Fibroblast of skin of left biceps (primary cell): ENCODE measurements around the gene GALE.
"Not testable (repeated sequence)": the region's sequence is repeated elsewhere in the genome, so short reads cannot be mapped to it uniquely, and the experiment has no call there.

Source experiments
- DNase-seq, 2 experiments: peaks; one replicate each; pipeline ENCODE4 v3.0.0-alpha.2; 2013; ENCODE audit warnings: low read depth in 2 of 2

Gene GALE

GRCh38 chr1:23809751-23810171 is 9.2 kb upstream of the GALE start:
- DNase-seq: no peak

- no peak for DNase-seq
Observed at GRCh38 chr1:23807453-23807852, 6.9 kb upstream of the GALE start.

GRCh38 chr1:23806280-23806679 is 5.7 kb upstream of the GALE start:
- DNase-seq: no peak

GRCh38 chr1:23805025-23805424 is 4.5 kb upstream of the GALE start:
- no peak for DNase-seq

- no peak for DNase-seq
Observed at GRCh38 chr1:23804183-23804835, 3.8 kb upstream of the GALE start.

GRCh38 chr1:23803674-23804073 is 3.1 kb upstream of the GALE start:
- DNase-seq: no peak

- not testable (repeated sequence) for DNase-seq
Observed at GRCh38 chr1:23802809-23803342, 2.3 kb upstream of the GALE start.

- DNase-seq: no peak
Observed at GRCh38 chr1:23801876-23802275, 1.3 kb upstream of the GALE start.

- no peak for DNase-seq
Observed at GRCh38 chr1:23801338-23801748, 789 bp upstream of the GALE start.

GRCh38 chr1:23799570-23800399 is 769 bp downstream of the GALE start:
- no peak for DNase-seq

- no peak for DNase-seq
Observed at GRCh38 chr1:23799255-23799569, 1.3 kb downstream of the GALE start.

- DNase-seq: no peak
Observed at GRCh38 chr1:23798662-23799142, 1.9 kb downstream of the GALE start.

- DNase-seq: no peak
Observed at GRCh38 chr1:23797478-23798448, 2.8 kb downstream of the GALE start.

- DNase-seq: no peak
Observed at GRCh38 chr1:23796466-23797271, 3.9 kb downstream of the GALE start.

GRCh38 chr1:23795676-23796465 is 4.7 kb downstream of the GALE start:
- no peak for DNase-seq

- not testable (repeated sequence) for DNase-seq
Observed at GRCh38 chr1:23794732-23795182, 5.8 kb downstream of the GALE start.

- no peak for DNase-seq
Observed at GRCh38 chr1:23793861-23794731, 6.5 kb downstream of the GALE start.

GRCh38 chr1:23793018-23793781 is 7.4 kb downstream of the GALE start:
- DNase-seq: no peak
